ENCODE results near the gene DEFB119. TPM values are rescaled to one million over a fixed set of nuclear protein-coding genes. Genes with fewer than 3 reads are reported as not detected.
"Not testable (repeated sequence)": the region's sequence is repeated elsewhere in the genome, so short reads cannot be mapped to it uniquely, and the experiment has no call there.

DEFB119 gene
- total RNA-seq, 4 donors from 2014 or later, result not detected

DNA sequence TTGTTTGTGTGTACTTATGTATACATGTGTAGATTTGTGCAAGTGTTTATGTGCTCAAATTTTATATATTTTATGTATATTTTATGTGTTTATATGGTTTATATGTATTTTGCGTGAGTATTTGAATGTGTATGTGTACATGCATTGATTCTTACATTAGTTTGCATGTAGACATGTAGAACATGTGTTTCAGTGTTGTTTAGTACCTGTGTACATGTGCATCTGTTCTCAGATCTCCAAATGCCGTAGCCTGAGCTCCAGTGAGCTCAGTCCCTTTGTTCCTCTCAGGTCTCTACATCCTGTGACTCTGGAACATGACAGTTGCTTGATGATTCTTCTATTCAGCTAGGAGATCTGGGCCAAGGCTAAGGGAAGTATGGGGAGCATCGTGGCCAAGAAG, 4.5 kb upstream of the DEFB119 start:
- WGBS, 2 donors, result 26 to 30% methylated on average over 3 of the region's 3 CpGs

DNA sequence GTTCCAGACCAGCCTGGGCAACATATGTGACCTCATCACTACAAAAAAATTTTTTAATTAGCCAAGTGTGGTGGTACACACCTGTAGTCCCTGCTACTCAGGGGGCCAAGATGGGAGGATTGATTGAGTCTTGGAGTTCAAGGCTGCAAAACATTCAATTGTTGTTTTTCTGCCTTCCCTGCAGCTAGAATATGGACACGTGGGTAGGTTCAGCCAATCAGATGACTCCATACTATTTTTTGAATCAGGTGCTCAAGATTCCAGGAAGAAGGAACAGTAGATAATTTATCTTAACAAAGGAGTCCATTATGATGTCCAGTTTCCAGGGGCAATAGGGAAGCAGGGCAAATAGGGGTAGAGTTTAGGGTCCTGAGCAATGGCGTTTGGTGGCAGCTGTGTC, 2.4 kb upstream of the DEFB119 start:
- WGBS, 2 donors, result 48 to 76% methylated on average over 2 of the region's 2 CpGs

More for the DNA sequence above, 4.5 kb upstream of the DEFB119 start:
- DNase-seq, result no peak
- no peaks in the 10 kb centered on the region for H3K36me3 ChIP-seq
- no peaks in the 10 kb centered on the region for H3K27me3 ChIP-seq
- intact Hi-C loops (cut with DNase I), result no loop called here
- TF ChIP-seq, protein P1, sequence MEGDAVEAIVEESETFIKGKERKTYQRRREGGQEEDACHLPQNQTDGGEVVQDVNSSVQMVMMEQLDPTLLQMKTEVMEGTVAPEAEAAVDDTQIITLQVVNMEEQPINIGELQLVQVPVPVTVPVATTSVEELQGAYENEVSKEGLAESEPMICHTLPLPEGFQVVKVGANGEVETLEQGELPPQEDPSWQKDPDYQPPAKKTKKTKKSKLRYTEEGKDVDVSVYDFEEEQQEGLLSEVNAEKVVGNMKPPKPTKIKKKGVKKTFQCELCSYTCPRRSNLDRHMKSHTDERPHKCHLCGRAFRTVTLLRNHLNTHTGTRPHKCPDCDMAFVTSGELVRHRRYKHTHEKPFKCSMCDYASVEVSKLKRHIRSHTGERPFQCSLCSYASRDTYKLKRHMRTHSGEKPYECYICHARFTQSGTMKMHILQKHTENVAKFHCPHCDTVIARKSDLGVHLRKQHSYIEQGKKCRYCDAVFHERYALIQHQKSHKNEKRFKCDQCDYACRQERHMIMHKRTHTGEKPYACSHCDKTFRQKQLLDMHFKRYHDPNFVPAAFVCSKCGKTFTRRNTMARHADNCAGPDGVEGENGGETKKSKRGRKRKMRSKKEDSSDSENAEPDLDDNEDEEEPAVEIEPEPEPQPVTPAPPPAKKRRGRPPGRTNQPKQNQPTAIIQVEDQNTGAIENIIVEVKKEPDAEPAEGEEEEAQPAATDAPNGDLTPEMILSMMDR (IDR thresholded peaks at IDR 0.05), result no peak
- no peak for TF ChIP-seq POLR2A (IDR thresholded peaks at IDR 0.05)
- no peaks in the 10 kb centered on the region for H3K9me3 ChIP-seq
- no peaks in the 10 kb centered on the region for H3K4me1 ChIP-seq
- H3K4me3 ChIP-seq, result no peak overlapping the region
- H3K27ac ChIP-seq, result no peak overlapping the region

DNA sequence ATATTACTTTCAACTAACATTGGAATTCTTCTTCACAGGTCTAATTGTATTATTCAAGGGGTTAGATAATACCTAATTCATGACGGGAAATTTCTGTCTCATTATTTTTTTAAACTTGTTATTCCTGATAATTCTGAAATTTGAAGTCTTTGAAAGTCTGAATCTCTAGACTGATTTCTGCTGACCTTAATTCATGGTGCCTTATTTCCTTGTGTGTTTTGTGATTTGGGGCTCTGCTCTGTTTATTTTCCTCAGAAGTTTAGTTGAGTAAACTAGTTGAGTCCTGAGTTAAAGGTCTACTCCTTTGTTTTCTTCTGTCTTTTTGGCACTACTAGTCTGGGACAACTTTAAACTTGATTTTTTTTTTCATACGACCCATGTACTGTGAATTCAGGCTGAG, 16.0 kb downstream of the DEFB119 start:
- Histone ChIP-seq H3K9me3 (no peaks in the 10 kb centered on the region), H3K4me1 (no peaks in the 10 kb centered on the region), H3K27ac (no peak overlapping the region), H3K4me3 (no peak overlapping the region), H3K27me3 (peaks cover 0 to 3% (median 0%) of the 10 kb centered on the region in 4 donors), H3K36me3 (no peaks in the 10 kb centered on the region)
- 60 to 67% methylated on average over 2 of the region's 2 CpGs for WGBS, 2 donors
- TF ChIP-seq, protein P1 (IDR thresholded peaks at IDR 0.05), result no peak
- no peak for TF ChIP-seq POLR2A (IDR thresholded peaks at IDR 0.05)
- no peak for DNase-seq
- intact Hi-C loops (cut with DNase I), result no loop called here

More for the DNA sequence above, 2.4 kb upstream of the DEFB119 start:
- intact Hi-C loops (cut with DNase I), result no loop called here
- Histone ChIP-seq H3K4me3 (no peak overlapping the region), H3K27ac (no peak overlapping the region), H3K9me3 (no peaks in the 10 kb centered on the region), H3K36me3 (no peaks in the 10 kb centered on the region), H3K4me1 (no peaks in the 10 kb centered on the region), H3K27me3 (no peaks in the 10 kb centered on the region)
- TF ChIP-seq POLR2A (IDR thresholded peaks at IDR 0.05), result no peak
- TF ChIP-seq, protein P1 (IDR thresholded peaks at IDR 0.05), result no peak
- no peak for DNase-seq

DNA sequence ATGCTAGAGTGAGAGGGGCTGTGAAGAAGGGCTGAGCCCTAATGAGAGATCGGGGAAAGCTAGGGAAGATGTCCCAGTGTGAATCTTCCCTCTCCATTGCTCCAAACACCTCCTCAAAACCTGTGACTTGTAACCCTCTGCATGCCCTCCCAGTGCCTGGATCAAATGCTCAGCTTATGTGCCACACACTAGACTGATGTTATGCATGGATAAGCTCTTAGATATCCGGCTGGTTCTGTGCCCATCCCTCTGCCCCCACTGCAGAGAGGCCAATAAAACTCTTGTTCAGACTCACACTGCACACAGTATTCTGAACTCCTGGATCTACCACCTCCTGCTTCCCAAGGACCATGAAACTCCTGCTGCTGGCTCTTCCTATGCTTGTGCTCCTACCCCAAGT, 22.1 kb downstream of the DEFB119 start, which contains the start of gene DEFB118:
TSS of gene DEFB118 (plus strand) at position 301 of the 400 bp plus-strand sequence. CDS start at position 351, 50 bp downstream.
- TF ChIP-seq, protein P1 (IDR thresholded peaks at IDR 0.05), result no peak
- TF ChIP-seq POLR2A (IDR thresholded peaks at IDR 0.05), result no peak
- Histone ChIP-seq H3K36me3 (no peaks in the 10 kb centered on the region), H3K9me3 (peaks cover 0 to 16% (median 0%) of the 10 kb centered on the region in 3 donors), H3K27ac (no peak within 1 kb of the TSS), H3K27me3 (no peaks in the 10 kb centered on the region), H3K4me1 (no peaks in the 10 kb centered on the region), H3K4me3 (no peak within 1 kb of the TSS)
- no peak for DNase-seq
- 71 to 72% methylated on average over 2 of the region's 2 CpGs for WGBS, 2 donors
- intact Hi-C loops (cut with DNase I), result no loop called here

DNA sequence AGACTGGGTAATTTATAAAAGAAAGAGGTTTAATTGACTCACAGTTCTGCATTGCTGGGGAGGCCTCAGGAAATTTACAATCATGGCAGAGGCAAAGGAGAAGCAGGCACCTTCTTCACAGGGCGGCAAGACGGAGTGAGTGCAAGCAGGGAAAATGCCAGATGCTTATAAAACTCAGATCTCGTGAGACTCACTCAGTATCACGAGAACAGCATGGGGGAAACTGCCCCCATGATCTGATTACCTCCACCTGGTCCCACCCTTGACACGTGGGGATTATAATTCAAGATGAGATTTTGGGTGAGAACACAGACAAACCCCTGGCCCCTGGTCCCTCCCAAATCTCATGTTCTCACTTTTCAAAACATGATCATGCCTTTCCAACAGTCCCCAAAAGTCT, 26.1 kb downstream of the DEFB119 start:
- WGBS, 2 donors, result 57 to 69% methylated on average over 5 of the region's 5 CpGs
- intact Hi-C loops (cut with DNase I); DNase-seq; H3K4me1 ChIP-seq; H3K4me3 ChIP-seq; H3K27ac ChIP-seq; H3K27me3 ChIP-seq; H3K36me3 ChIP-seq: not testable (repeated sequence)
- H3K9me3 ChIP-seq, result peaks cover 0 to 16% (median 0%) of the 10 kb centered on the region in 3 donors

DNA sequence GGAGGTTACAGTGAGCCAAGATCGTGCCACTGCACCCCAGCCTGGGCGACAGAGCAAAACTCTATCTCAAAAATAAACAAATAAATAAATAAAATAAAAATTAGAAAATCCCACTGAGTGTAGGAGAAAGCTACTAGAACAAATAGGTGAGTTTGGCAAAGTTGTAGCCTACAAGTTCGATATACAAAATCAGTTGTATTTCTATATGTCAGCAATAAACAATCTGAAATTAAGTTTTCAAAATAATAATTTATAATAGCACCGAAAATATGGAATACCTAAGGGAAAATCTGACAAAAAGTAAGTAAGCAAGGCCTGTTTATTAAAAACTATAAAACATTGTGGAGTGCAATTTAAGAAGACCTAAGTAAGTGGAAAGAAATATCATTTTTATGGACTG, 27.1 kb downstream of the DEFB119 start:
- no peak overlapping the region for H3K4me3 ChIP-seq
- WGBS, 2 donors, result 64 to 67% methylated on average over 4 of the region's 4 CpGs
- no peak overlapping the region for H3K27ac ChIP-seq
- no peaks in the 10 kb centered on the region for H3K4me1 ChIP-seq
- intact Hi-C loops (cut with DNase I), result no loop called here
- TF ChIP-seq, protein P1 (IDR thresholded peaks at IDR 0.05), result no peak
- H3K36me3 ChIP-seq, result no peaks in the 10 kb centered on the region
- peaks cover 0 to 16% (median 0%) of the 10 kb centered on the region in 3 donors for H3K9me3 ChIP-seq
- DNase-seq, result no peak
- H3K27me3 ChIP-seq, result no peaks in the 10 kb centered on the region

All from esophagus squamous epithelium (tissue), 5 donors.